HG03342 (cell line): ENCODE results near the gene C1orf210.

ENCODE experiments used
- ATAC-seq: cut with Tn5 transposase; IDR thresholded peaks from one replicate; pipeline ENCODE4 v1.9.1; 2021; ENCODE audit warnings: mild to moderate bottlenecking, moderate library complexity; ENCODE audit not compliant: unreplicated experiment

Gene C1orf210

GRCh38 chr1:43253876-43254275, 31.5 kb downstream of the C1orf210 start:
- no peak for ATAC-seq

- no peak for ATAC-seq
Observed at GRCh38 chr1:43253173-43253572, 32.2 kb downstream of the C1orf210 start.

- no peak for ATAC-seq
Observed at GRCh38 chr1:43252225-43252624, 33.2 kb downstream of the C1orf210 start.

- no peak for ATAC-seq
Observed at GRCh38 chr1:43251024-43251423, 34.4 kb downstream of the C1orf210 start.

- ATAC-seq = no peak
Observed at GRCh38 chr1:43250351-43250761, 35.0 kb downstream of the C1orf210 start.

GRCh38 chr1:43247256-43247921, 38.0 kb downstream of the C1orf210 start:
- no peak for ATAC-seq

GRCh38 chr1:43246466-43247213, 38.7 kb downstream of the C1orf210 start:
- no peak for ATAC-seq

GRCh38 chr1:43243299-43243698, 42.1 kb downstream of the C1orf210 start:
- no peak for ATAC-seq

GRCh38 chr1:43241413-43241836, 44.0 kb downstream of the C1orf210 start:
- no peak for ATAC-seq

- peak; percentile 84 for ATAC-seq
Observed at GRCh38 chr1:43239484-43239883, 45.9 kb downstream of the C1orf210 start.

GRCh38 chr1:43238991-43239469, 46.4 kb downstream of the C1orf210 start:
- ATAC-seq = no peak

- ATAC-seq = no peak
Observed at GRCh38 chr1:43238085-43238484, 47.3 kb downstream of the C1orf210 start.

- no peak for ATAC-seq
Observed at GRCh38 chr1:43237121-43237520, 48.3 kb downstream of the C1orf210 start.

GRCh38 chr1:43235451-43236121, 49.8 kb downstream of the C1orf210 start:
- no peak for ATAC-seq

- ATAC-seq = no peak
Observed at GRCh38 chr1:43235040-43235439, 50.3 kb downstream of the C1orf210 start.

GRCh38 chr1:43234267-43234666, 51.1 kb downstream of the C1orf210 start:
- ATAC-seq = no peak

GRCh38 chr1:43233631-43234030, 51.8 kb downstream of the C1orf210 start:
- no peak for ATAC-seq

- ATAC-seq = no peak
Observed at GRCh38 chr1:43232482-43232881, 52.9 kb downstream of the C1orf210 start.

- ATAC-seq = no peak
Observed at GRCh38 chr1:43232074-43232473, 53.3 kb downstream of the C1orf210 start.
